ENCODE data around the gene FZD7. TPM values are rescaled to one million over a fixed set of nuclear protein-coding genes. Genes with fewer than 3 reads are reported as not detected.

The FZD7 gene
- total RNA-seq, 2 experiments from 2014 or later = 0.65 to 0.70 TPM

GRCh38 chr2:202031246-202031951, 2.3 kb upstream of the FZD7 start:
- no peak for TF ChIP-seq CTCF (IDR thresholded peaks at IDR 0.05)
- Mint-ChIP-seq H3K4me3 (no peak overlapping the region), H3K27ac (no peak overlapping the region), H3K4me1 (ENCODE audit: low read depth) (peaks cover 6% of the 10 kb centered on the region), H3K27me3 (peaks cover 18% of the 10 kb centered on the region), H3K9me3 (no peaks in the 10 kb centered on the region), H3K36me3 (ENCODE audit: low read depth) (no peaks in the 10 kb centered on the region)
- POLR2A ChIA-PET = interaction anchor here (0.6 to 1.0 kb wide), 2 partner anchors 13 to 591 kb away, joined by 3 to 4 read pairs; no protein-coding TSS in a partner anchor
- ATAC-seq (no peak), DNase-seq (no peak)
- intact Hi-C loops (cut with micrococcal nuclease) = no loop called here
- CTCF ChIA-PET = no interaction called here

- POLR2A ChIA-PET = no interaction called here
- intact Hi-C loops (cut with micrococcal nuclease) = no loop called here
- Mint-ChIP-seq H3K9me3 (no peaks in the 10 kb centered on the region), H3K36me3 (ENCODE audit: low read depth) (no peaks in the 10 kb centered on the region), H3K4me1 (ENCODE audit: low read depth) (peaks cover 6% of the 10 kb centered on the region), H3K27ac (no peak overlapping the region), H3K4me3 (peak overlapping the region; percentile 77), H3K27me3 (peaks cover 19% of the 10 kb centered on the region)
- CTCF ChIA-PET = no interaction called here
- DNase-seq = peak; percentile 38
- ATAC-seq = peak; percentile 11
- TF ChIP-seq CTCF (IDR thresholded peaks at IDR 0.05) = no peak
Observed at GRCh38 chr2:202032846-202033316, 774 bp upstream of the FZD7 start.

- peak; percentile 47 for DNase-seq
- no peak for TF ChIP-seq CTCF (IDR thresholded peaks at IDR 0.05)
- ChIA-PET POLR2A (interaction anchor here (0.6 kb wide), 1 partner anchor 937 kb away, joined by 3 read pairs; no protein-coding TSS in a partner anchor), CTCF (interaction anchor here (0.8 kb wide), 1 partner anchor 30 kb away, joined by 3 read pairs; no protein-coding TSS in a partner anchor)
- Mint-ChIP-seq H3K36me3 (ENCODE audit: low read depth) (no peaks in the 10 kb centered on the region), H3K27me3 (peaks cover 27% of the 10 kb centered on the region), H3K9me3 (no peaks in the 10 kb centered on the region), H3K4me1 (ENCODE audit: low read depth) (peaks cover 6% of the 10 kb centered on the region), H3K4me3 (peak overlapping the region; percentile 77), H3K27ac (peak overlapping the region; percentile 14)
- intact Hi-C loops (cut with micrococcal nuclease) = no loop called here
- ATAC-seq = peak; percentile 7
Observed at GRCh38 chr2:202034249-202035088, 814 bp downstream of the FZD7 start.

DNA sequence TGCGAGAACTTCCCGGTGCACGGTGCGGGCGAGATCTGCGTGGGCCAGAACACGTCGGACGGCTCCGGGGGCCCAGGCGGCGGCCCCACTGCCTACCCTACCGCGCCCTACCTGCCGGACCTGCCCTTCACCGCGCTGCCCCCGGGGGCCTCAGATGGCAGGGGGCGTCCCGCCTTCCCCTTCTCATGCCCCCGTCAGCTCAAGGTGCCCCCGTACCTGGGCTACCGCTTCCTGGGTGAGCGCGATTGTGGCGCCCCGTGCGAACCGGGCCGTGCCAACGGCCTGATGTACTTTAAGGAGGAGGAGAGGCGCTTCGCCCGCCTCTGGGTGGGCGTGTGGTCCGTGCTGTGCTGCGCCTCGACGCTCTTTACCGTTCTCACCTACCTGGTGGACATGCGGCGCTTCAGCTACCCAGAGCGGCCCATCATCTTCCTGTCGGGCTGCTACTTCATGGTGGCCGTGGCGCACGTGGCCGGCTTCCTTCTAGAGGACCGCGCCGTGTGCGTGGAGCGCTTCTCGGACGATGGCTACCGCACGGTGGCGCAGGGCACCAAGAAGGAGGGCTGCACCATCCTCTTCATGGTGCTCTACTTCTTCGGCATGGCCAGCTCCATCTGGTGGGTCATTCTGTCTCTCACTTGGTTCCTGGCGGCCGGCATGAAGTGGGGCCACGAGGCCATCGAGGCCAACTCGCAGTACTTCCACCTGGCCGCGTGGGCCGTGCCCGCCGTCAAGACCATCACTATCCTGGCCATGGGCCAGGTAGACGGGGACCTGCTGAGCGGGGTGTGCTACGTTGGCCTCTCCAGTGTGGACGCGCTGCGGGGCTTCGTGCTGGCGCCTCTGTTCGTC, 1.7 kb downstream of the FZD7 start:
- Mint-ChIP-seq H3K36me3 (ENCODE audit: low read depth) (no peaks in the 10 kb centered on the region), H3K4me3 (no peak overlapping the region), H3K27me3 (peaks cover 34% of the 10 kb centered on the region), H3K27ac (no peak overlapping the region), H3K9me3 (no peaks in the 10 kb centered on the region), H3K4me1 (ENCODE audit: low read depth) (peaks cover 6% of the 10 kb centered on the region)
- DNase-seq (peak; percentile 53), ATAC-seq (no peak)
- TF ChIP-seq CTCF (IDR thresholded peaks at IDR 0.05) = no peak
- ChIA-PET POLR2A (no interaction called here), CTCF (interaction anchor here (0.8 to 0.9 kb wide), 2 partner anchors 21 to 30 kb away, joined by 3 read pairs; no protein-coding TSS in a partner anchor)
- intact Hi-C loops (cut with micrococcal nuclease) = no loop called here

Data from activated CD8-positive, alpha-beta T cell treated with anti-CD3 and anti-CD28 coated beads for 36 hours (primary cell).